Liver (tissue), 9 donors: Measurements from ENCODE around the gene COL5A1. TPM values are rescaled to one million over a fixed set of nuclear protein-coding genes. Genes with fewer than 3 reads are reported as not detected.

Experiments used
- DNase-seq: peaks from one replicate; pipeline ENCODE4 v3.0.0-alpha.2; 2017; ENCODE audit warnings: low spot score
- H3K27ac ChIP-seq, 2 donors: one replicate each; pipeline ENCODE4 v1.7.0; 2013; ENCODE audit warnings: inconsistent platforms in 2 of 2, low read length in 2 of 2, control low read depth in 1 of 2, low read depth in 1 of 2, mild to moderate bottlenecking in 1 of 2
- H3K27me3 ChIP-seq, 4 donors: one replicate each; pipeline versions ENCODE4 v1.6.1 to v1.7.0; 2013; ENCODE audit warnings: low read length in 3 of 4, inconsistent platforms in 1 of 4, mild to moderate bottlenecking in 1 of 4, moderate library complexity in 1 of 4; ENCODE audit not compliant: control insufficient read depth in 4 of 4, insufficient read depth in 4 of 4
- H3K36me3 ChIP-seq, 4 donors: one replicate each; pipeline versions ENCODE4 v1.6.1 to v1.7.0; 2013; ENCODE audit warnings: low read length in 3 of 4, mild to moderate bottlenecking in 3 of 4, low read depth in 1 of 4, moderate library complexity in 1 of 4; ENCODE audit not compliant: control insufficient read depth in 4 of 4, insufficient read depth in 3 of 4
- H3K4me1 ChIP-seq, 4 donors: one replicate each; pipeline versions ENCODE4 v1.6.1 to v1.7.0; 2013; ENCODE audit warnings: low read length in 3 of 4, mild to moderate bottlenecking in 3 of 4, moderate library complexity in 1 of 4; ENCODE audit not compliant: control insufficient read depth in 4 of 4, insufficient read depth in 4 of 4
- H3K4me3 ChIP-seq, 3 donors: one replicate each; pipeline versions ENCODE4 v1.6.1 to v1.7.0; 2013; ENCODE audit warnings: low read length in 3 of 3, control low read depth in 1 of 3, low read depth in 1 of 3, mild to moderate bottlenecking in 1 of 3
- H3K9ac ChIP-seq, 2 donors: one replicate each; pipeline ENCODE4 v1.7.0; 2013; ENCODE audit warnings: low read length in 2 of 2, mild to moderate bottlenecking in 2 of 2, moderate library complexity in 2 of 2, control low read depth in 1 of 2, low read depth in 1 of 2
- H3K9me3 ChIP-seq, 4 donors: one replicate each; pipeline versions ENCODE4 v1.6.1 to v1.7.0; 2013; ENCODE audit warnings: low read length in 3 of 4; ENCODE audit not compliant: control insufficient read depth in 4 of 4
- CTCF ChIP-seq: fragments of 150-350 bp; IDR thresholded peaks from 2 replicates; pipeline ENCODE4 v1.5.1; 2017; ENCODE audit warnings: improper control_type of control experiment, low read depth, low read length; ENCODE audit not compliant: missing input control
- EGR1 ChIP-seq, 2 donors: IDR thresholded peaks; 2 replicates each; pipeline ENCODE4 v1.6.1; 2016 to 2018; ENCODE audit warnings: antibody characterized with exemption in 2 of 2, low read depth in 2 of 2
- FOXA1 ChIP-seq: IDR thresholded peaks from 2 replicates; pipeline ENCODE4 v1.6.1; 2016; ENCODE audit warnings: antibody characterized with exemption
- FOXA2 ChIP-seq: IDR thresholded peaks from 2 replicates; pipeline ENCODE4 v1.6.1; 2016; ENCODE audit warnings: antibody characterized with exemption
- GABPA ChIP-seq, 2 donors: IDR thresholded peaks in 1 of 2; conservative IDR thresholded peaks in 1 of 2; 2 replicates each; pipeline ENCODE4 v1.6.1; 2016; ENCODE audit warnings: antibody characterized with exemption in 2 of 2, mild to moderate bottlenecking in 1 of 2, moderate library complexity in 1 of 2
- HNF4A ChIP-seq, 2 donors: conservative IDR thresholded peaks; 2 replicates each; pipeline ENCODE4 v1.6.1; 2016; ENCODE audit warnings: antibody characterized with exemption in 2 of 2, mild to moderate bottlenecking in 2 of 2
- HNF4G ChIP-seq: IDR thresholded peaks from 2 replicates; pipeline ENCODE4 v1.6.1; 2016; ENCODE audit warnings: antibody characterized with exemption
- MAX ChIP-seq: IDR thresholded peaks from 2 replicates; pipeline ENCODE4 v1.6.1; 2016; ENCODE audit warnings: antibody characterized with exemption
- RAD21 ChIP-seq, 2 donors: IDR thresholded peaks; 2 replicates each; pipeline ENCODE4 v1.6.1; 2016; ENCODE audit warnings: antibody characterized with exemption in 2 of 2, mild to moderate bottlenecking in 2 of 2
- RXRA ChIP-seq, 2 donors: IDR thresholded peaks; 2 replicates each; pipeline ENCODE4 v1.6.1; 2017 to 2018; ENCODE audit warnings: antibody characterized with exemption in 2 of 2, mild to moderate bottlenecking in 1 of 2
- TAF1 ChIP-seq: conservative IDR thresholded peaks from 2 replicates; pipeline ENCODE4 v1.6.1; 2016; ENCODE audit warnings: antibody characterized with exemption, mild to moderate bottlenecking
- YY1 ChIP-seq: IDR thresholded peaks from 2 replicates; pipeline ENCODE4 v1.6.1; 2016; ENCODE audit warnings: antibody characterized with exemption, mild to moderate bottlenecking
- WGBS: extraction: QIAGEN DNeasy Blood & Tissue Kit; methylation state at CpG from one replicate; pipeline ENCODE4 v1.1.7; 2013; 5-methylcytosine and 5-hydroxymethylcytosine counted together
- polyA plus RNA-seq, 2 donors: library from polyadenylated mRNA; stranded (reverse) in 1 of 2; unstranded in 1 of 2; fragments of 200-250 nt in 1 of 2; fragments of >200 nt in 1 of 2; fragmentation: Nextera tagmentation in 1 of 2; extraction: Ambion mirVana in 1 of 2; gene quantifications; one replicate each; pipeline versions ENCODE4 v1.2.1 to v1.2.3, GENCODE V29; 2013 to 2015
- total RNA-seq, 2 donors: library from RNA; depleted of rRNA; stranded (reverse); fragments of >200 nt; gene quantifications; one replicate each; pipeline ENCODE4 v1.2.3, GENCODE V29; 2014
- TF ChIP-seq, protein P1 (sequence below): IDR thresholded peaks from 2 replicates; pipeline ENCODE4 v1.6.1; 2016; ENCODE audit warnings: antibody characterized with exemption
- donor health status: healthy.
- donor health status: healthy.
- donor health status: healthy.
- donor health status: healthy.
- donor health status: healthy.

COL5A1 gene
- total and polyA plus RNA-seq, 4 donors, result 0.67 to 15.6 (median 11.2) TPM

- H3K27ac ChIP-seq, result no peak overlapping the region
- no peak for DNase-seq
- no peaks in the 10 kb centered on the region for H3K27me3 ChIP-seq
- no peaks in the 10 kb centered on the region for H3K36me3 ChIP-seq
- no peaks in the 10 kb centered on the region for H3K9me3 ChIP-seq
- no peak overlapping the region for H3K4me3 ChIP-seq
- TF ChIP-seq TAF1 (no peak), FOXA1 (no peak), MAX (no peak), GABPA (IDR thresholded peaks at IDR 0.05 in 1 of 2, conservative IDR thresholded peaks at IDR 0.05 in 1 of 2) (no peak), CTCF (no peak)
- TF ChIP-seq, protein P1, sequence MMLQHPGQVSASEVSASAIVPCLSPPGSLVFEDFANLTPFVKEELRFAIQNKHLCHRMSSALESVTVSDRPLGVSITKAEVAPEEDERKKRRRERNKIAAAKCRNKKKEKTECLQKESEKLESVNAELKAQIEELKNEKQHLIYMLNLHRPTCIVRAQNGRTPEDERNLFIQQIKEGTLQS, result no peak
- H3K4me1 ChIP-seq, result no peaks in the 10 kb centered on the region
- WGBS, result 83% methylated on average over 17 of the region's 17 CpGs
- H3K9ac ChIP-seq, result no peak overlapping the region
These were observed 78.6 kb downstream of the COL5A1 start for GRCh38 chr9:134720136-134720753.

DNA sequence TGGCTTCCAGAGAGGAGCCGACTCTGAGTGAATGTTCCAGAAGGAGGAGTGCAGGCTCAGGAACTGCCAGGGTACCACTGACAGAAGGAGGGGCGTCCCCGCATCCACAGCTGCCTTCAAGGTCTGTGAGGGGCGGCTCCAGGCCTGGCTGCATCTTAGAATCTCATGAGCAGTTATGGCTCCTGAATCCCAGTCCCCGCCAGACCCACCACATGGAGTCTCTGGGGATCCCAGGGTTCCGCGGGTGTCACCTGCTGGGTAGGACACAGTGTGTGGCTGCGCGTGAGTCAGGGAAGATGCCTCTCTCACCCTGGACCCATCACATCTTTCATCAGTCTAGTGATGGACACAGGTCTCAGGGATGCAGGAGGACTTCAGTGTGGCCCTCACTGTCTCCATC is 79.2 kb downstream of the COL5A1 start:
- no peaks in the 10 kb centered on the region for H3K27me3 ChIP-seq
- WGBS, result 90% methylated on average over 9 of the region's 9 CpGs
- no peak overlapping the region for H3K9ac ChIP-seq
- H3K4me3 ChIP-seq, result no peak overlapping the region
- DNase-seq, result no peak
- H3K4me1 ChIP-seq, result no peaks in the 10 kb centered on the region
- H3K27ac ChIP-seq, result no peak overlapping the region
- no peak for TF ChIP-seq RAD21 (IDR thresholded peaks at IDR 0.05)
- TF ChIP-seq CTCF, result no peak
- TF ChIP-seq HNF4G, result no peak
- TF ChIP-seq TAF1, result no peak
- no peak for TF ChIP-seq YY1
- no peaks in the 10 kb centered on the region for H3K9me3 ChIP-seq
- H3K36me3 ChIP-seq, result no peaks in the 10 kb centered on the region

DNA sequence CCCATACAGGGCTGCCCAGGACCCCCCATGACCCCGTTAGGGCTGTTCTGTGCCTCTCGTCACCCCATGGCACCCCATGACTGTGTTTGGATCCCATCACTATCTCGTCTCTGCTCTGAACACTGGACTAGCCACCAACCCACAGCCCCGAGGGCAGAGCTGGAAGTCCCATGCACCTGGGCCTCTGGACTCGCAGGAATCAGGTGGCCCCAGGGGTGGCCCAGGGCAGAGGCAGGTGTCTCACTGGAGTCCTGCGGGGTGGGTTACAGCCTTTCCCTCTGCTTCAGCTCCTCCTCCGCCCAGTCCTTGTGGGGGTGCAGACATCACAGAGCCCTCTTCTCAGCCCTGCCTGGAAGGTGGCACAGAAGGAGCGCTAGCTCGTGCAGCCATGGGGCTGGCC is 79.7 kb downstream of the COL5A1 start:
- Histone ChIP-seq H3K4me3 (no peak overlapping the region), H3K27me3 (no peaks in the 10 kb centered on the region), H3K27ac (no peak overlapping the region), H3K9me3 (no peaks in the 10 kb centered on the region), H3K4me1 (no peaks in the 10 kb centered on the region), H3K36me3 (no peaks in the 10 kb centered on the region), H3K9ac (no peak overlapping the region)
- TF ChIP-seq MAX (no peak), FOXA1 (no peak), RAD21 (IDR thresholded peaks at IDR 0.05) (no peak), FOXA2 (no peak), RXRA (IDR thresholded peaks at IDR 0.05) (no peak), CTCF (no peak), EGR1 (IDR thresholded peaks at IDR 0.05; ENCODE audit: low read depth in 2 of 2) (no peak), HNF4A (conservative IDR thresholded peaks at IDR 0.05) (no peak), YY1 (no peak)
- TF ChIP-seq, protein P1, result no peak
- 84% methylated on average over 9 of the region's 9 CpGs for WGBS
- DNase-seq, result no peak
